Fibroblast of peridontal ligament (primary cell): ENCODE results near the gene UBE2L3.
"Not testable (repeated sequence)": the region's sequence is repeated elsewhere in the genome, so short reads cannot be mapped to it uniquely, and the experiment has no call there.

Experiments used
- DNase-seq: peaks from one replicate; pipeline ENCODE4 v3.0.0-alpha.2; 2010; ENCODE audit errors: extremely low read depth

The UBE2L3 gene

DNA sequence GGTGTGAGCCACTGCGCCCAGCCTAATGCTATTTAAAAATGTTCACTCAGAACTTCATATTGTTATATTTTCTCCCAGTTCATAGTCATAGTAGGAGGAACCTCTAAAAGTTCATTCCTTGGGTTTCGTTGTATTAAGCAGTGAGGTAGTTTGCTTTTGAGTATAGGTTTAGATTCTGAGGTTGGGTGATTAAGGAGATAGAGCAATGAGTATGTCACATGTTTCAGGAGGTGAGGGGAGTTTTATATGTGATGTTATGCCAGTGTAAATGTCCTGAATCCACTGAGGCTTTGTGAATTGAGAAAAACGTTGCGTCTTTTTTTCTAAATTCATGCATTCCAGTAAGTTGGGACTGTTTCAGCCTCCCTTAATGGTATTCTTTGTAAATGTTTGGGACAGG, 4.2 kb downstream of the UBE2L3 start:
- DNase-seq = no peak

DNA sequence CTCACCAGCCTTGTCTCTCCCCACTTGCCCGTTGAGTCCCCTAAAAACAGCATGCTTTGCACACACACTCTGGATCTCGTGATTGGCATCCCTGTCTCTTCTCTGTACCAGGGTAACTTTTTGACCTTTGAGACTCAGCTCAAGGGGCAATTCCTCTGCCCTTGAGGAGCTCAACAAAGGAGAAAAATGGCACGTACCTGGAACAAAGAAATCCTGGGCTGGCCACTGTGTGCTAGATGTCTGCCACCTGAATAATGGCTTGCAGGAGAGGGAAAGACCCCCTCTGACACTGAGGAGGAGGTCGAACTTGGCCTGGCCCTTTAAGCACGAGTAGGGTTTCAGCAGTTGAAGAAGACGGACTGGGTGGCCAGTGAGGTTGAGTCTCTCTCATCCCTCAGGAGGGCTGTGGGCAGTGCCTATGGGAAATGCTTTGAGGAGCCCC, 5.8 kb downstream of the UBE2L3 start:
- no peak for DNase-seq

DNA sequence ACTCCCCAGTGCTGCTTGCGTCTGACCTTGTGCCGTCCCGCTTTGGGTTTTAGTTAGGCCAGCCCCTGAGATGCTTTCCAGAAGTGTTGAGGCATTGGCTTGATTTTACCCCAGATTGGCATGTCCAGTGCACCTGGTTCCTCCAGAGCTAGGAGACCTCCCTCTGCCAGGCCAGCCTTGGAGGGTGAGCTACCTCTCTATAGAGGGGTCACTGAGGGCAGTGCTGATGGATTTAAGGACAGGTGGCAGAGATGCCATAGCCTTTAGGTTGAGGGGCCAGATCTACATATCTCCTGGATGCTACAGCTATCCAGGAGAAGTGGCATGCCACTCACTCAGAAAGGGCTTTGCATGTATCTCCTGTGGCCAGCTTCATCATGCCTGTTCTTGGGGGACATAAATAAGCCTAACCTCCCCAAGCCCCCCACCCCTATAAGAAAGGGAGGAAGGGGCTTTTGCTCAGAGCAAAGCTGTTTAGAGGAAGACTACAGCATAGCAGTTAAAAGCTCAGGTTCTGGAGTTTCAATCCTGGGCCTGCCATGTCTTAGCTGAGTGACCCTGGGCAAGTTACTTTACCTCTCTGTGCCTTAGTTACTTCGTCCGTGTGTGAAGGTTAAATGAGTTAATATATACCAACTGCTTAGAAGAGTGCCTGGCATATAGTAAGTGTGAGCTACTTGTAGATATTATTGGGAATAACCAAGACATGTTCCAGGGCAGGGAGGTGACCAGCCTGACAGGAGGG, 6.4 kb downstream of the UBE2L3 start:
- no peak for DNase-seq

DNA sequence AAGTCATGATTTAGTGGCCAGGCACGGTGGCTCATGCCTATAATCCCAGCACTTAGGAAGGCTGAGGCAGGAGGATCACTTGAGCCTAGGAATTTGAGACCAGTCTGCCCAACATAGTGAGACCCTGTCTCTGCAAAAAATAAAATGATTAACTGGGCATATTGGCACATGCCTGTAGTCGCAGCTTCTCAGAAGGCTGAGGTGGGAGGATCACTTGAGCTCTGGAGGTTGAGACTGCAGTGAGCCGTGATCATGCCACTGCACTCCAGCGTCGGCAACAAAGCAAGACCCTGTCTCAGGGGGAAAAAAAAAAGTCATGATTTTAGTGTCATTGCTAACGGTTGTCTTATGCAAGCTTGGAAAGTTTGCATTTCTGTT, 11.9 kb downstream of the UBE2L3 start:
- DNase-seq = no peak

DNA sequence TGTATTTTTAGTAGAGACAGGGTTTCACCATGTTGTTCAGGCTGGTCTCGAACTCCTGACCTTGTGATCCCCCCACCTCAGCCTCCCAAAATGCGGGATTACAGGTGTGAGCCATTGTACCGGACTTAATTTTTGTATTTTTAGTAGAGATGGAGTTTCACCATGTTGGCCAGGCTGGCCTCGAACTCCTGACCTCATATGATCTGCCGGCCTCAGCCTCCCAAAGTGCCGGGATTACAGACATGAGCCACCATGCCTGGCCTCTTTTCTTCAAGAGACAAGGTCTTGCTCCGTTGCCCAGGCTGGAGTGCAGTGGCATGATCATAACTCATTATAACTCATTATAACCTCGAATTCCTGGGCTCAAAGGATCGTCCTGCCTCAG, 13.1 kb downstream of the UBE2L3 start:
- not testable (repeated sequence) for DNase-seq

DNA sequence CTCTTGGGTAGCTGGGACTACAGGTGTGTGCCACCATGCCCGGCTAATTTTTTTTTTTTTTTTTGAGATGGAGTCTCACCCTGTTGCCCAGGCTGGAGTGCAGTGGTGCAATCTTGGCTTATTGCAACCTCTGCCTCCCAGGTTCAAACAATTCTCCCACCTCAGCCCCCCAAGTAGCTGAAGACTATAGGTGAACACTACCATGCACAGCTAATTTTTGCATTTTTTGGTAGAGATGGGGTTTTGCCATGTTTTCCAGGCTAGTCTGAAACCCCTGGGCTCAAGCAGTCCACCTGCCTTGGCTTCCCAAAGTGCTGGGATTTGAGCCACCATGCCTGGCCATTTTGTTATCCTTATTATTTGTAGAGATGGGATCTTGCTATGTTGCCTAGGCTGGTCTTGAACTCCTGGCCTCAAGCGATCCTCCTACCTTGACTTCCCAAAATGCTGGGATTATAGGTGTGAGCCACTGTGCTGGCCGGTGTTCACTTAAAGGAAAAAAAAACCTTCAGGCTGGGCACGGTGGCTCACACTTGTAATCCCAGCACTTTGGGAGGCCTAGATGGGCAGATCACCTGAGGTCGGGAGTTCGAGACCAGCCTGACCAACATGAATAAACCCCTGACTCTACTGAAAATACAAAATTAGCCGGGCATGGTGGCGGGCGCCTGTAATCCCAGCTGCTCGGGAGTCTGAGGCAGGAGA, 13.6 kb downstream of the UBE2L3 start:
- DNase-seq = not testable (repeated sequence)

DNA sequence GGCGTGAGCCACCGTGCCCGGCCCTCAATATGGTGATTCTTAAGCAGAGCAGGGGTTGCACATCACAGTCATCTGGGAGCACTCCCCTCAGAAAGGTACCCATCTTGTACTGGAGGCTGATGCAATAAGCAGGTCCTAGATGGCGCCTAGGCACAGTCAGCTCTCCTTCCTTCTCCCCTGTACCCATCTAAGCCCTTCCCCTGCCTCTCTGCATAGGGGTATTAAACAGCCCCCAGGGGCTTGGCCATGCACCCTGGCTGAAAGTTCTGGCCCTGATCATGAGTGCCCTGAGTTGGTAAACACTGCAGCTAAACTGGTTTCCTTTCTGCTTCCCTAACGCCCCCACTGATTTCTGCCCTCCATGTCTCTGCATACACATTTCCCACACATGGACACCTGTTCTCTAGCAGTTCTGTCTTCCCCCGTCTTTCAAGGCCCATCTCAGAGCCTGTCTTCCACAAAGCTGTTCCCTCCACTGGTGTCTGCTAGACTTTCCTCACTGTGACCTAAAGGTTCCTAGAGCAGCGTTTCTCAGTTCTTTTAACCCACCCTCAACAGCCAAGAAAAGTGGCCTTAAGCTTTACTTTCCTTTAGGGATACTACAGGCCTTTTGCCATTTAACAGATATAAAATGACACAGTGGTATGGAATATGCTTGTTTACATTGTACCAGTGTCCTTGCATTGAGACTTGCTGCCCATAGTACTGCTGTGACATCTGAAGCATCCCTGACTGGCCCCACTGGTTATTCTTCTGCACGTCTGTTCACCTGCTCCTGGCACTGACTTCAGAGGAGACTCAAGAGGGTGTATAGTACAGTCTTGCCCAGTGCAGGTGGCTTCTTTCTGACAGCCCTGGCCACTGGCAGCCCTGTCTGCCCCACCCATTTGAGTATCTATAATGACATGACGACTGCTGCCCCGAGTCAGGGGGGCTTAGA, 15.6 kb downstream of the UBE2L3 start:
- DNase-seq = no peak

DNA sequence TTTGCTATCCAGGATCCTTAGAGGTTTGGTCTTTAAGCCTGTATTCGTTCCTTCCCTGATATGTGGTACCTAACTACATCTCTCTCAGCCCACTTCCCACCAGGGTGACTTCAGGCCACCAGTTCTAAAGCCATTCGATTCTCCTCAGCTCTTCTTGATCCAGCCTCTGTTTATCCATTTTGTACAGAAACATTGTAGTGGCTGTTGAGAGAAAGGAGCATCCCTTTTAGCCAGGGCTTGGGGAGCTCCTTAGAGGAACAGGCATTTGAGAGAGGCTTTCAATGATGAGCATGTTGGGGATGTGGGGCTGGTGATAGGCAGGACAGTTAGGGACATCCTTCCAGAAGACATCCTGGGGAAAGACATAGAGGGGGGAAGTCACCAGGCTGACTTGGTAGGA, 17.9 kb downstream of the UBE2L3 start:
- DNase-seq = no peak

DNA sequence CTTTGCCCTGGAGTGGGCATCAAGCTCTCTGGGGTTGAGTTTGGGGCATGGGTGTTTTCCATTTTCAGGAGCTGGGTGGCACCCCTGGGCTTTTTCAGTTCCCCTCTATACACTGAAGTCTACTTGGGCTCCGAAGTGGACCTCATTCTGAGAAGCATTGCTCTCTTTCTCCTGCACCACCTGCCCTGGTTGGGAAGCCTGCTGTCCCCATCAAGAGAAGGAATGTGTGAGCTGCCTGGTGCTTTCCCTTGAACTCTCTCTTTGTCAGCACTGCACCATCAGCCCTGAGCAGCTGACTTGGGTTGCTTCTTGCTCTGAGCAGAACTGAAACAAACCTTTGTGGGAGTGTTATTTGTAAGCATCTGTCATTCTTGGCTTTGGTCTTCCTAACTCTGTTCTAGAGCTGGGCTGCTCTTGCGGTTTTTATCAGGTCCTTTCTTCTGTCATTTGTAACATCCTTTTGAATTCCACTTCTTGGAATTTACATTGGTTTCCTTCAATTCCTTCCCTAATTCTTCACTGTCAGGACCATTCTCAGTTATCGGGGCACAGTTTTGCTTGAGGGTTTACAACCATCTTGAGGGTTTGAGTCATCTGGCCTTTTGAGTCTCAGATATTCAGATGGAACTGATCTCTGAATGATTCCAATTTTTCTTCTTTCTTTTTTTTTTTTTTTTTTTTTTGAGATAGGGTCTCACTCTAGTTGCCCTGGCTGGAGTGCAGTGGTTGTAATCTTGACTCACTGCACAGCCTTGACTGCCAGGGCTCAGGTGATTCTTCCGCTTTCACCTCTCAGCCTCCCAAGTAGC, 20.5 kb downstream of the UBE2L3 start:
- peak; percentile 33 for DNase-seq

DNA sequence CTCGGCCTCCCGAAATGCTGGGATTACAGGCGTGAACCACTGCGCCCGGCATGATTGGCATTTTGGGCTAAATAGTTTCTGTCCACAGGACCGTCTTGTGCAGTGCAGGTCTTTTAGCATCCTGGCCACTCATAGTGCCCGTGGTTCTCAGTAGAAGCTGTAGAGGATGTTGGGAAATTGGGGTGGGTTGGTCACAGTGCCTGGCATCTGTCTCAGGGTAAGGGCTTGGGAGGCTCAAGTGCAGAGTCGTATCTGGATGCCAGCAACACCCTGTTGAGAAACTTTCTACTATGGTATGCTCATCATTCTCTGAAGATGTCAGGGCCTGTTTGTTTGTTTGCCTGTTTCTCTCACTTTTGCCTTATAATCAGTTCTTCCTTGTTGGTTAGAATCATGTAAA, 21.9 kb downstream of the UBE2L3 start:
- no peak for DNase-seq

DNA sequence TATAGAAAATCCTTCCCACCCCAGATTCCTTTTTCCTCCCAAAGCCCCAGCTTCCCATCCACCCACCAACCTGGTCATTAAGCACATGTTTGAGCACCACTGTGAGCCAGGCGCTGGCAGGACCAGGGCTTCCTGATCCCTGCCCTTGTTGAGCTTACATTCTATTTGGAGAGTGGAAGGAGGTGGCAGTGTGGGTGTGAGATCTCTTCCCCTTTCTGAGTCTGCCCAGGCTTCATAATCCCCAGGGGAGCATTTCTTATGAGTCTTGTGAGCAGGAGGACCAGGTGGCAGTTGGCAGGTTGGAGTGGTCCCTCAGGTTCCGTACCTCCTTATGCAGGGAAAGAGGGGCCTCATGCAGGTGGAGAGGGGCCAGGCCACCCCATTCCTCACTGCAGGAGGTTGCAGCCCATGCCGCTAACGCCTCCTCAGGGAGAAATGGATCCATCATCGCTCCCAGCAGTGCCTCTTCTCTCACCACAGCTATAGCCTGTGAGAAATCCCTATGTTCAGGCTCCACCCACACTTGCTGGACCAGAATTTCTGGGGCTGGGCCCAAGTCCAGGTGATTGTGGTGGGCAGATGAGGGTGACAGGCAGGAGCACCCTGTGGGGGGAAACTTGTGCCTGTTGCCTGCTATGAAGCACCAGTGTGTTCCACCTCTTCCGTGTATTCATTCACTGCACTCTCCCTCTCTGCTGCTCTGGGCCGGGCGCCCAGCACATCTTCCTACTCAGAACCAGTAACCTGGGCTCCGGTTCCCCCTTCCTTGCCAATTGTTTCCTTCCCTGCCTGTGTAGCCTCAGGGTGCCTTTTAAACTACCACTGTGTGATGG, 23.5 kb downstream of the UBE2L3 start:
- DNase-seq = no peak

DNA sequence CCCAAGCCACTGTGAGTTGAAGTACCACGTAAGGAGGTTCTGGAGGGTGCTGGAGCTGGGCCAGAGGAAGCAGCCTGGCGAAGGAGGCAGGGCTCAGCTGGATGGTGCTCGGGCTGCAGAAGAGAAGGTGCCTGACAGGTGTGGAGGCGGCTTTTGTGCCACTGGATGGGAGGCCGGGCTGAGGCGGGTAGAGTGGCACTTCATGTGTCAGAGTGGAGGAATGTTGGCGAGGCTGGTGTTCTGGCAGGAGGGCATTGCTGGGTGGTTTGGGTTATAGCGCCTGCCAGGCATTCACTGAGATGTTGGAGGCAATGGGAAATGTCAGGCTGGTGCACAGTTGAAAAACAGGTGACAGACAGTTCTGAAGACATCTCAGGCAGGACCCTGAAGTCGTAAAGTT, 24.2 kb downstream of the UBE2L3 start:
- no peak for DNase-seq

DNA sequence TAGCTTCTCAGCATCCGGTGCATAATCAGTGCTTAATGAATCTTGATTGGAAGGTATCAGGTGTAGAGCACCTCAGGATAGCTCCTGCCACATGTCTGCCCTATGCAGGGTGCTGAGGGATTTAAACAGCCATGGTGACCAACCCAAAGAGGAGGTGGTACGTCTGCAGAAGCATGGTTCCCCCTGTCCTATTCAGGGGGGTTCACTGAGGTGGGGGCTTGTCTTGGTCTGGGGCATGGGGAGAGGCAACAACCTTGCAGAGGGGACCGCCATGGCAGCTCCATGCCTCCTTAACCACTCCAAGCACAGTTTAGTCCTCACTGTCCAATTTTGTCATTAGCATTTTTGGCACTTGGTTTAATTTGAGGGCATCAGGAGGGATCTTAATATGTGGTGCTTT, 24.9 kb downstream of the UBE2L3 start:
- DNase-seq = no peak

DNA sequence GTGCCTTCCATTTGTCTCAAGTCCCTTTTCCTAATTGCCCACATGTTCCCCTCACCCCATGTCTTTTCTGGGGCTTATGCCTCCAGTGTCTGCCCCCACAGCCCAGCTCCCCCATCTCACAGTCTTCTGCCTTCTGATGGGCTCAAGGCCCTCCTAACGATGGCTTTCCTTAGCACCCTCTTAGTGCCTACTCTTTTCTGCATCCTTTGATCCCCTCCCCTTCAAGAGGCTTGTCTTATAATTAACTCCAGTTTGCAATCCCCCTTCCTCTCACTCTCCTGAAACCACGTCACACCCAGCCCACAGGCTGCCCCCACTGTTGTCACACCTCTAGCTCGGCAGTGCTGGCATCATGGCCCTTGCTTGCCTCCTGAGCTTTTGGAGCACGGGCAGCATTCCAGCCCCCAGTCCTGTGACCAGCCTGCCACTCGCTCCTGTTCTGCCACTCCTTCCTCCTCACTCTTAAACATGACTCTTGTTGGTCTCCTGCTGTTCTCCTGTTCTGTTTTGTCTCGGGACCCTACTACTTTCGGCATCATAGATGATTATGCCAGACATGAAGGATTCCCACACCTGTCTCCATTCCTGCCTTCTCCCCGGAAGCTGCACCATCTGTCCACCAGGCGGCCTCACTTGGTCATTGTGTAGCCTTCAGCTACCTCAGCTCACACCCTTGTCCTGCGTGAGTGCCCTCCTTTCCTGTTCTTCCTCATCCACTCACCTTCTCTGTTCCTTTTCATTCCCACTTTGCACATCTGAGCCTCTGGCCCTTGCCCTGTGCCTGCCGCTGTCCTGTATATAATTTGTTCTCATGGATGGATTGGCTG, 26.1 kb downstream of the UBE2L3 start:
- no peak for DNase-seq

DNA sequence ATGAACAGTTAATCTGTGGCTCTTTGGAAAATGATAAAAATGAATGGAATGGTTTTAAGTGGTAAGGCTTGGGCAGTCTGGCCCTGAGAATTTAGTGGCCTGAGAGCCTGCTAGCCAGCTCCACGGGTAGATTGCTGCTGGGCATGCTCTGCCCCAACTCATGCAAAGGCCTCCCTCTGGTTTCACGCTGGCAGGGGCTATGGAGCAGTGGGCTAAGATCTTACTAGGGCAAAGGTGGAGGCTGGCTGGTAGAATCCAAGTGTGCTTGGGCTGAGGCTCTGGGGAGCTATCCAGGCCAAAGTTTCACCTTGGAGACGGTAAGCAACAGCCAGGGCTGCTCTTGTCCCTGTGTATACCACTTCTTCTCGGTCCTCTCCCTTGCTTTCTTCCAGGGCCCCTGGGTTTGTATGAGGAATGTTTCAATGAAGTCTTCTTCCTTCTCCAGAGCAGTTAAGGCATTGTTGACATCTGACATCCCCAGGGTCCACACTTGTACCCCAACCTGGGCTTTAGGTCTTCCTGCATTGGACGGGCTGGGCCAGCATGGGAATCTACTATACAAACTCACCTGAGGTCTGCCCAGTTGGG, 27.4 kb downstream of the UBE2L3 start:
- DNase-seq = no peak

DNA sequence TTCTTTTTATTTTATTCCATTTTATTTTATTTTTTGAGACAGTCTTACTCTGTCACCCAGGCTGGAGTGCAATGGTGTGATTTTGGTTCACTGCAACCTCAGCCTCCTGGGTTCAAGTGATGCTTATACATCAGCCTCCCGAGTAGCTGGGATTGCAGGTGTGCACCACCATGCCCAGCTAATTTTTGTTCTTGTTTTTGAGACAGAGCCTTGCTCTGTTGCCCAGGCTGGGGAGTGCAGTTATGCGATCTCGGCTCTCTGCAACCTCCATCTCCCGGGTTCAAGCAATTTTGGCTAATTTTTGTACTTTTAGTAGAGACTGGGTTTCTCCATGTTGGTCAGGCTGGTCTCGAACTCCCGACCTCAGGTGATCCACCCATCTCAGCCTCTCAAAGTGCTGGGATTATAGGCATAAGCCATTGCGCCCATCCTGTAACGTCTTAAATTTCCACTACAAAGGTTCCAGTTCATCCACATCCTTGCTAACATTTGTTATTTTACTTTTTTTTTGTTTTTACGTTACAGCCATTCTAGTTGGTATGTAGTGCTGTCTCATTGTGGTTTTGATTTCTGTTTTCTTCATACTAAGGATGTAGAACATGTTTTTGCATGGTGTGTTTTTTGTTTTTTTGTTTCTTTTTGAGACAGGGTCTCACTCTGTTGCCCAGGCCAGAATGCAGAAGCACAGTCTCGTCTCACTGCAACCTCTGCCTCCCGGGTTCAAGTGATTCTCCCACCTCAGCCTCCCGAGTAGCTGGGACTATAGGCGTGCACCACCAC, 29.0 kb downstream of the UBE2L3 start:
- not testable (repeated sequence) for DNase-seq

DNA sequence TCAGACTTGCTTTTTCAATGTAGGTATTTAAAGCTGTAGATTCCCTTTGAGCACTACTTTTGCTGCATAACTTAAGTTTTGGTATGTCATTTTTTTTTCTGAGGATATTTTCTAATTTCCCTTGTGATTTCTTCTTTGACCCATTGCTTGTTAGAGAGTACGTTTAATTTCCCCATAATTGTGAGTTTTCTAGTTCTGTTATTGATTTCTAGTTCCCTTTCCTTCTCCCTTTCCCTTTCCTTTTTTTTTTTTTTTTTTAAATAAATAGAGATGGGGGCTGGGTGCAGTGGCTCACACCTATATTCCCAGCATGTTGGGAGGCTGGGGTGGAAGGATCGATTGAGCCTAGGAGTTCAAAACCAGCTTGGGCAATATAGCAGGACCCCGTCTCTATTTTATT, 30.8 kb downstream of the UBE2L3 start:
- no peak for DNase-seq

DNA sequence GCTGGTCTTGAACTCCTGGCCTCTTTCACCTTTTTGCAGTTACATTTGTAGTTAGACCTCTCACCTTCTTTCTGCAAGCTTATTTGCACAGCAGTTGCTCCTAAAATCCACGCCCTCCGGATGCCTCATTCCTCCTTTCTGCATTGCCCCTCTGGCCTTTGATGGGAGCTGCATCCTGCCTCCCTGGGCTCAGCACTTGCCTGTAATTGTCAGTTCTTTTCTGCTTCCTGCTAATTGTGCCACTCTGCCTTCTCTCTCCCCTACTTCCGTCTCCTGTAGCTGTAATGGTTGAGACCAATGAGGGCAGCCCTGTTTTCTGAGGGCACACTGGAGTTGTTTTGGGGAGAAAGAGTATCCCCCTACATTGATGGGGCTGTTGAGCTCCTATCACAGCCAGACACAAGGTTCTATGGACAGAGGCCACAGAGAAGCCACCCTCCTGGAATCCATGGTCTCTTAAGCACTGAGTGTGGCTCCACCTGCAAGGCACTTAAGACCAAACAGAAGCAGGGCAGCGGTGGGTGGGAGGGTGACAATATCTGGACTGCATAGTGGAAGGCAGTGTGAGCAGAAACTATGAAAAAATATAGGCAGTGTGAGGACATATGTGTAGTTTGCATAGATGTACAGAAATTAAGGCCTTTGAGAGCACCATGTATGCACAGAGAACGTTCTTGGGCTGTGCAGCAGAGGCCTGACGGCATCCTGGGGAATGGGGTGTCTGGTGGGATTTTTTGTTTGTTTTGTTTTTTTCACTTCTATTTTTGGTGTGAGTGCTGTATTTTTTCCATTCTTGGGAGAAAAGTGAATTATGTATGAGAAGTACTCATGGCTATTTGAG, 31.8 kb downstream of the UBE2L3 start:
- DNase-seq = no peak
